Right kidney (tissue), 1 donor: ENCODE results near the gene TMEM18.
A peak's percentile ranks its signal among the peaks of the same experiment; 100 is the strongest.

Experiments
- DNase-seq: peaks from one replicate; pipeline ENCODE4 v3.0.0-alpha.2; 2016

The TMEM18 gene

GRCh38 chr2:653645-654425, 23.4 kb downstream of the TMEM18 start:
- no peak for DNase-seq

- DNase-seq = no peak
Measured at GRCh38 chr2:652881-653480, 24.2 kb downstream of the TMEM18 start.

GRCh38 chr2:651951-652373, 25.2 kb downstream of the TMEM18 start:
- no peak for DNase-seq

DNA sequence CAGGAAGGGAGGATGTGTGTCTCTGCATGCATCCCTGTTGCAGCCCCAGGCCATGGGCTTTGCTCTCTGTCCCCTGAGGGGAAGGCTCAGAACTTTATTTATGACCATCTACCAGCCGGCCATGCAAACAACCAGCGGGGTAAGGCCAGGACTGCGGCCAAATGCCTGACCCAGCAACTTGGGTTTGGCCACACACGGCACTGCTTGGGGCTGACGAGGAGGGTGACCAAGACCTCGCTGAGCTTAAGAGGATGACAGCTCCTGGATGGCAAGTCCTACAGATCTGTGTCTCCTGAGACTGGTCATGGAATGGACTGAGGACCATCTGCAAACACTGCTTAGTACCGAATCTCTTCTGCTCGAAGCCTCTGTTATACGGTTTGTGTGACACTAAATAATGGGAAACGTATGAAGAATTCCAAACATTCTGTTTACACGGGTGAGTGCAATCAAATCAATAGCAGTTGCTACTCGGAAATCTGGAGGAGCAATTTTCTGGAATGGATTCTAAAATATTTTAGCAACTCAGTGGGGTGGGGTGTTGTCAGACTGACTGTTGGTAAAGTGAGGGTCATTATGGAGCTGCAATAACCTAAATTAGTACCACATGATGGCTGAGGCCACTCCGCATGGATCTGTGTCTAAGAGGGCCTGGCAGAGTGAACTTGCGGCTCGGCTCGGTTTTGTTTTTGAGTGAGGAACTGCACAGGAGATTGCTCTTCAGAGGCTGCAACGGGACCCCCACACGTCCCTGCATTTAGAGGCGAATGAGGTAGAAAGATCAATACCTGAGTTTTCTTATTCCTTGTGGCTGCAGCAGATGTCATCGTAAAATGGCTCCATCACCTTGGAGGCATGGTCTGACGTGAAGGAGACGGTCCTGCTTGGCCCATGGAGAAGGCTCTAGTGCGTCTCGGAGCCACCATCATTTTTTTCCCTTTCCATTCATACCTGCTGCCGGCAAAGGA, 26.6 kb downstream of the TMEM18 start:
- no peak for DNase-seq

GRCh38 chr2:649426-650342, 27.5 kb downstream of the TMEM18 start:
- no peak for DNase-seq

GRCh38 chr2:648476-649424, 28.5 kb downstream of the TMEM18 start:
- DNase-seq = peak; percentile 47

DNA sequence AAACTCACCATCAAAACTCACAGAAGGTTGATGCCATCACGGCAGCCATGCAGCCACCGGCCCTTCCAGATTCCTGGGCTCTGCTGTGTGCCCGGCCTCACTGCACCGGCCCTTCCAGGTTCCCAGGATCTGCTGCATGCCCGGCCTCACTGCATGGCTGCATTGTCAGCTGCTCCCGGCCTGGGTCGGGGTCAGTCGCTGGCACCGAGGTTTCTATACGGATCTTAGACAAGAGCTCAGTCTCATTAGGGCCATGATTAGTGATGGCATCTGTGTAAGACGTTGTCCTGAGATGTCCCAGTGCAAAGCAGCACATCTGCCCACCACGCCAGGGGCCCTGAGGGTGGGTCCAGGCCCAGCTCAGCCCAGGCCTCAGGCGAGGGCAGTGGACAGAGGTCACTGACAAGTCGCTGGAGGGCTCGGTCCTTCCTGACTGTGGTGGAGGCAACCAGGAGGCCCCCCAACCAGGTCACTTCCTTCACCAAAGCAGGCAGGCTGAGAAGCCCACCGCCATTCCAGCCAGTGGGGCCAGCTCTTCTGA, 29.4 kb downstream of the TMEM18 start:
- no peak for DNase-seq

DNA sequence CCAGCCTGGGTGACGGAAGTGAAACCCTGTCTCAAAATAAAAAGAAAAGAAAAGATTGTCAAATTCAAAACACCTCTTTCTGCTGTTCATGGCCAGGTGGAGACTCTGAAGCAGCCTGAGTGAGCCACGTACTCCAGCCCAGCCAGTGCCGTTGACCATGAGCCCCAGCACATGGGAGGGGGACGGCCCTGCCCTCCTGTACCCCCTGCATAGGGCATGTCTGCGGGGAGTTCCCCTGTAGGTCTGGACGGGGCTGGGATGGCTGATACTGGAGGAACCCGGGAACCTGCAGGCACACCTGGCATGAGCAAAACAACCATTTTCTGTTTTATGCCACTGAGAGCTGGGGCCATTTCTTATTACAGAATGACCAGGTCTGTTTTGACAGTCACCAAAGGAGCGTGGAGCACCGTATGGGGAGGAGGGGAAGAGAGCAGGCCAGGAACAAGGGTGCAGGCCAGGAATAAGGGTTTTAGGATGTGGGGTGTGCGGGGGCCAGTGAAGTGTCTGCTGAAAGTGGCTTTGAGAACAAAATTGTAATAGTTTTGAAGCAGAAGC, 30.1 kb downstream of the TMEM18 start:
- no peak for DNase-seq

- DNase-seq = no peak
Measured at GRCh38 chr2:644871-645270, 32.3 kb downstream of the TMEM18 start.

- DNase-seq = no peak
Measured at GRCh38 chr2:643761-644160, 33.4 kb downstream of the TMEM18 start.

GRCh38 chr2:643334-643733, 33.9 kb downstream of the TMEM18 start:
- no peak for DNase-seq

GRCh38 chr2:641872-642815, 35.1 kb downstream of the TMEM18 start:
- no peak for DNase-seq

GRCh38 chr2:641164-641871, 35.9 kb downstream of the TMEM18 start:
- DNase-seq = no peak

GRCh38 chr2:639703-640102, 37.5 kb downstream of the TMEM18 start:
- DNase-seq = no peak

DNA sequence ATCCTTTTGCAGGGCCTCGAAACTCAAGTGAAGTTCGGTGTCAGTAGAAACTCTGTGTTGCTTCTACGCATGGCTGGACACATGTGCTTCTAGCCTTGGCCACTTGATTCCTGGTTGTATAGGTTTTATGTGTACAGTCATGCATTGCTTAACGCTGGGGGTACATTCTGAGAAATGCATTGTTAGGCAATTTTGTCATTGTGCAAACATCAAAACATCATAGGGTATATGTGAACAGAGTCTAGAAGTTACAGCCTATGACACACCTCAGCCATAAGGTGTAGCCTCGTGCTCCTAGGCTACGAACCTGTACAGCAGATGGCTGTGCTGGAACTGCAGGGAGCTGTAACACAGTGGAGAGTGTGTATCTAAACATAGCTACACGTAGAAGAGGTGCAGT, 39.4 kb downstream of the TMEM18 start:
- no peak for DNase-seq

DNA sequence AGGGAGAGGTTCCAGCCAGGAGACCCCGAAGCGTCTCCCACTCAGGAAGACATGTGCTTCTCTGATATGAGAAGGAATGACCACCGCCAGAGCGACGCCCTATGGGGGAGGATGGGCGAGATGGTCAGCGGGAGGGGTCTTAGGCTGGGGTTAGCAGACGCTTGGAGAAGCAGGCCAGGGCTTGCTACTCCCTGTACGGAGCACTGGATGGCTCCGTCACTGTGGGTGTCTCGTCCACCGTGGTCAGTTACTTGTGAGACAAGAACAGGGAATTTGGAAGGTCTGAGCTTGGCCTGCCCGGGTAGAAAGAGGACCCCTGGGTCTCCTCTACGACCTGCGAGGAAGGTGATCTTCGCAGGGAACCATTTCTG, 39.8 kb downstream of the TMEM18 start:
- no peak for DNase-seq

- DNase-seq = peak; percentile 81
Measured at GRCh38 chr2:636641-637405, 40.4 kb downstream of the TMEM18 start.
